GM21717 (cell line): Measurements from ENCODE around the gene TNFRSF21.
"Not testable (repeated sequence)": the region's sequence is repeated elsewhere in the genome, so short reads cannot be mapped to it uniquely, and the experiment has no call there.

ENCODE experiments used
- ATAC-seq: cut with Tn5 transposase; IDR thresholded peaks from one replicate; pipeline ENCODE4 v1.9.1; 2021; ENCODE audit warnings: mild to moderate bottlenecking, moderate library complexity; ENCODE audit not compliant: unreplicated experiment

Gene TNFRSF21

GRCh38 chr6:47290124-47290834 lies 19.4 kb downstream of the TNFRSF21 start:
- no peak for ATAC-seq

DNA sequence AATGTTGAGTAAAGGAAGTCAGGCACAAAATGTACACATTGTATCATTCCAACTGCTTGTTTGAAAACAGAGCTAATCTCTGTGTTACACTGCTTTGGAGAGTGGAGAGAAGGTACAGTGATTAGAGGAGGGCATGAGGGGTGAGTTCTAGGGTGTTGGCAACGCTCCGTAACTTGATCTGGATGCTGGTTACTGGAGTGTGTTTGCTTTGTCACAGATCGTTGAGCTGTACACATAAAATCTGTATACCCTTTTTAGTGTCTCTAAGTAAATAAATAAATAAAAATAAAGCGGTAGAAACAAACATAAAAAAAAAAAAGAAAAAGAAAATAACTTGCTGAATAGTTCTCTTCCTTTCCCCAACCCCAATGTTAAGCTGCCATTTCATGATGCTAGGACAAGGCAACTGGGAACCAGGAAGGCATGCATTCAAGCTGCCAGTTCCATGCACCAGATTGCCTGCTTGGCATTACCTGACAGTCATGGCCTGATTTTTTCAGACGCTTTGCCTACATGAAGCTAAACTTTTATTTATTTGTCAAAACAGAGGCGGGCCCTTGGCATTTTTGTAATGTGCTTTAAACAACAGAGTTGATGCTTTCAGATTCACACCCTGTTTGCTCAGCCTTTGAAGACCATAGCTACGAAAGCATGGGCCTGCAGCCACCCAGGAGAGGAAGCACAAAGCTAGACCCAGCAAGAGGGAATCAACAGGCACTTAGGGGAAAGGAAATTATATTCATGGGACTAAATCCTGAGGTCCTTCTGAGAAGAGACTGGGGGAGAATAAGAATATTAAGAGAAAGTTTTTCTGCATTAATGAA lies 21.2 kb downstream of the TNFRSF21 start:
- no peak for ATAC-seq

DNA sequence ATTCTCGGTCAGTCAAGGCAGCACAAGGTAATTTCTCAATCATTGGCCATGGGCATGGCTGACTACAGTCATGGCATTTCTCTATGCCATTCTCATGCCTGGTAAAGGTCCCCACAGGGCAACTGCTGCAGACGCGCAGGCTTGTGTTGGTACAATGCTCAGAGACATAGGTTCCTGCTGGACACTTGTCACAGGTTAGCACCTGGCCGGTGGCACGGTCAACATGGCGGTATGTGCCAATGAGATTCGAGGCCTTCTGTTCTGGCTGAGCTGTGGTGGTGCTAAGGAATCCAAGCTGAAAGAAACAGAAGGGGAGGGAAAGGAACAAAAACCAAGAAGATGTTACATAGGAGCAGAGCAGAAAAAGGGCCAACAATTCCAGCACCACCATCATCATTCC lies 23.4 kb downstream of the TNFRSF21 start:
- ATAC-seq: no peak

DNA sequence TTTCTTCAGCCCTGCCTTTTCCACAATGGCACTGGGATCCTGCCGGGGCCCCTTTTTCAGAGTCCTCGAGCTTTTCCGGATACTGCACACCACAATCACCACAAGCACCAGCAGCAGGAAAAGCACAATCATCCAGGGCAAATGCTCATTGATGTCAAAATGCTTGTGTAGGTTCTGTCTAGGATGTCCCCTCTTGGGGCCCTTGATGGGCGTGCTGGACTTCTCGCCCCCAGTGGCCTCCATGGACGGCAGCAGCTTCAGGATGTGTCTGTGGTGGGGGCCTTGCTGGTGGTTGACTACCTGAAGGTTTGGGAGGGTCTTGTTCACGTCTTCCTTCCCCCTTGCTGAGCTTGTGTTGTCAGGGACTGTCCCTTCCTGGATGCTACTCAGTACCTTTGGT lies 25.7 kb downstream of the TNFRSF21 start:
- no peak for ATAC-seq

DNA sequence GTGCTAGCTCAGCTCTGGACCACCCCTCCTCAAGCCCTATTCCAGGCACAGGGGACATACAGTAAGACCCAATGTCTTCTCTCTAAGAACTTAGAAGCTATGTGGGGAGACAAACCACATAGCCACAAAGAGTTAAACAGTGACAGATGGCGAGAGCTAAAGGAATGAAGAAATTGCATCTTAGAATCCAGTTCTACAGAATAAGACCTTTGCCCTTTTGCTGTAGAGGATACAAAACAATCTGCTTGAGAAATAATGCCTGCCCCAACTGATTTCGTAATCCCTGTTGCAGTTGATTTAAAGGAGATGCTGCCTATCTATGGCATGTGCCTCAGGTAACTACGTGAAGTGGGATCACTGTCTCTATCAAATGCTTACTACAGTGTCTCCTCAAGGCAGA lies 31.2 kb downstream of the TNFRSF21 start:
- ATAC-seq: no peak

GRCh38 chr6:47277702-47278101 lies 32.0 kb downstream of the TNFRSF21 start:
- ATAC-seq: no peak

DNA sequence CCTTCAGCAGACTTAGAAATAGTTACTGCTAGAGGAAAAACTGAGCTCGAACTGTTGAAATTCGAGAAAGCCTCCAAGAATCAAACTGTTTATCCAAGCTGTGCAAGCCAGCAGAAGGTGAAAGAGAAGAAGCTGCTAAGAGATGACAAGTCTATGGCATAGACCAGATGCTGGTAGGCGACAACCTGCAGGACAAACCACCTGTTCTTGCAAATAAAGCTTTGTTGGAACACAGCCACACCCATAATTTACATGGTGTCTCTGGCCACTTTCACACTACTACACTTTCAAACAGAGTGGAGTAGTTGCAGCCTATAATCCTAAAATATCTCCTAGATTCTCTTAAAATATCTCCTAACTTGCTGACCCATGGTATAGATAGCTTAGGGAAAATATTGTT lies 33.3 kb downstream of the TNFRSF21 start:
- no peak for ATAC-seq

- ATAC-seq: no peak
Observed at GRCh38 chr6:47275640-47276039, 34.1 kb downstream of the TNFRSF21 start.

DNA sequence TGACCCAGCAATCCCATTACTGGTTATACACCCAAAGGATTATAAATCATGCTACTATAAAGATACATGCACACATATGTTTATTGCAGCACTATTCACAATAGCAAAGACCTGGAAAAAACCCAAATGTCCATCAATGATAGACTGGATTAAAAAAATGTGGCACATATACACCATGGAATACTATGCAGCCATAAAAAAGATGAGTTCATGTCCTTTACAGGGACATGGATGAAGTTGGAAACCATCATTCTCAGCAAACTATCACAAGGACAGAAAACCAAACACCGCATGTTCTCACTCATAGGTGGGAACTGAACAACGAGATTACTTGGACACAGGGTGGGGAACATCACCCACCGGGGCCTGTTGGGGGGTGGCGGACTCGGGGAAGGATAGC lies 34.6 kb downstream of the TNFRSF21 start:
- not testable (repeated sequence) for ATAC-seq

- no peak for ATAC-seq
Observed at GRCh38 chr6:47268572-47269187, 41.0 kb downstream of the TNFRSF21 start.

- no peak for ATAC-seq
Observed at GRCh38 chr6:47267301-47267700, 42.4 kb downstream of the TNFRSF21 start.

- ATAC-seq: no peak
Observed at GRCh38 chr6:47265971-47266370, 43.7 kb downstream of the TNFRSF21 start.

DNA sequence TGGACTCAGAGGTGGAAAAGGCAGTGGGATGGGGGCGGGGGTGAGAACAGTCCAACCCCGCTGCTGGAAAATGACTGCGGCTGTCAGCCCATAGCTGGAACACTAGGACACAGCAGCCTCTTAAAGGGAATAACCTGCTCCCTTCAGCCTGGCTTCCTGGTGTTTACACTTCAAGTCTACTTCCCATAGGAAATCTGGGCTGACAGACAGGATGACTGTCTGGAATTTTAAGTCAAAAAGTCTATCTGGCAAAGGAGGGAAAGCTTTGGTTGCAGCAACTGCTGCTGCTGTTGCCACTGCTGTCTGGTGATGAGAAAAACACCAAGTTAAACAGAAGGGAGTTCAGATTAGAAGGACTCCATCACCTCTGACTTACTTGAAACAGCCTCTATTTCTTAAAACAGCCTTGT lies 44.9 kb downstream of the TNFRSF21 start:
- ATAC-seq: no peak

DNA sequence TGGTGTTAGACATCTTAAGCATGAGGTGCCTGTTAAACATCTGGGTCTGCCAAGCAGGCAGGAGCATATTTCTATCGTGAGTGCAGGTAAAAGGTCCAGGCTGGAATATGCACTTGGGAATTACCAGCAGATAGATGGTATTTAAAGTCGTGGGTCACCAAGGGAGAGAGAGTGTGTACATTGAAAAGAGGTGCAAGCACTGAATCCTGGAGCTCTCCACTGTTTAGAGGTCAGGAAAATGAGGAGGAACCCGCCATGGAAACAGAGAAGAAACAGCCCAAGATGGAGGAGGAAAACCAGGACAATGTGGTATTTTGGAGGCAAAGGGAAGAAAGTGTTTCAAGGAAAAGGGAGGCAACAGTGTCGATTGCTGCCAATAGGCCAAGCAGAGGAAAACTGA lies 46.4 kb downstream of the TNFRSF21 start:
- ATAC-seq: no peak

- no peak for ATAC-seq
Observed at GRCh38 chr6:47262231-47262630, 47.5 kb downstream of the TNFRSF21 start.

DNA sequence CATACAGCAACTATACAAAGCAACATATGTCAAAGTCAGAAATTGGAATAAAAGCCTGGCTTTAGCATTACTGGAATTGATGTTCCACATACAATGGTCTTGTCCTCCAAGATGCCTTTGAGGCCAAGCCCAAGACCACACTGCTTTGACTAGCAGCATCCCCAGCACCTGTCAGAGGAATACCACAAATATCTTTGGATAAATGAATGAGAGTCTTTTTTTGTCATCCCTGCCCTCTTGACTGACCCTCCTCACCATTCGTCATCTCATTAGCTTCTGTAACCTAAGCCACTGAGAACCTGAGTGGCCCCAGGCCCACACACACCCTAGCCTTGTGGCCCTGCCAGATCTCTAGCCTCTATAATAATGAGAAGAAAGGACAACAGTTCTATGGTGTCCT lies 48.5 kb downstream of the TNFRSF21 start:
- ATAC-seq: no peak

- ATAC-seq: no peak
Observed at GRCh38 chr6:47260021-47260420, 49.7 kb downstream of the TNFRSF21 start.

- ATAC-seq: no peak
Observed at GRCh38 chr6:47258724-47259347, 50.9 kb downstream of the TNFRSF21 start.

GRCh38 chr6:47256981-47257730 lies 52.5 kb downstream of the TNFRSF21 start:
- no peak for ATAC-seq

- ATAC-seq: no peak
Observed at GRCh38 chr6:47256361-47256760, 53.3 kb downstream of the TNFRSF21 start.

GRCh38 chr6:47254906-47255305 lies 54.8 kb downstream of the TNFRSF21 start:
- no peak for ATAC-seq
